D721Med (cell line): ENCODE data around the gene PDK1.
"Not testable (repeated sequence)": the region's sequence is repeated elsewhere in the genome, so short reads cannot be mapped to it uniquely, and the experiment has no call there.

Source experiments
- DNase-seq: peaks from one replicate; pipeline ENCODE4 v3.0.0; 2011; ENCODE audit warnings: low spot score; ENCODE audit not compliant: insufficient read length
- FAIRE-seq: peaks from 2 replicates; lab custom pipeline; 2011; peaks lifted over from hg19 to GRCh38; lab: Jason Lieb, UNC
- TF ChIP-seq, protein P1 (sequence below): IDR thresholded peaks from 2 replicates; pipeline ENCODE4 v1.5.1; 2012; ENCODE audit warnings: mild to moderate bottlenecking, control low read depth; ENCODE audit not compliant: insufficient read depth; ENCODE audit errors: missing control alignments

The PDK1 gene

GRCh38 chr2:172516299-172516698 is 39.6 kb upstream of the PDK1 start:
- no peak for FAIRE-seq
- TF ChIP-seq, protein P1, sequence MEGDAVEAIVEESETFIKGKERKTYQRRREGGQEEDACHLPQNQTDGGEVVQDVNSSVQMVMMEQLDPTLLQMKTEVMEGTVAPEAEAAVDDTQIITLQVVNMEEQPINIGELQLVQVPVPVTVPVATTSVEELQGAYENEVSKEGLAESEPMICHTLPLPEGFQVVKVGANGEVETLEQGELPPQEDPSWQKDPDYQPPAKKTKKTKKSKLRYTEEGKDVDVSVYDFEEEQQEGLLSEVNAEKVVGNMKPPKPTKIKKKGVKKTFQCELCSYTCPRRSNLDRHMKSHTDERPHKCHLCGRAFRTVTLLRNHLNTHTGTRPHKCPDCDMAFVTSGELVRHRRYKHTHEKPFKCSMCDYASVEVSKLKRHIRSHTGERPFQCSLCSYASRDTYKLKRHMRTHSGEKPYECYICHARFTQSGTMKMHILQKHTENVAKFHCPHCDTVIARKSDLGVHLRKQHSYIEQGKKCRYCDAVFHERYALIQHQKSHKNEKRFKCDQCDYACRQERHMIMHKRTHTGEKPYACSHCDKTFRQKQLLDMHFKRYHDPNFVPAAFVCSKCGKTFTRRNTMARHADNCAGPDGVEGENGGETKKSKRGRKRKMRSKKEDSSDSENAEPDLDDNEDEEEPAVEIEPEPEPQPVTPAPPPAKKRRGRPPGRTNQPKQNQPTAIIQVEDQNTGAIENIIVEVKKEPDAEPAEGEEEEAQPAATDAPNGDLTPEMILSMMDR = no peak
- DNase-seq = no peak

DNA sequence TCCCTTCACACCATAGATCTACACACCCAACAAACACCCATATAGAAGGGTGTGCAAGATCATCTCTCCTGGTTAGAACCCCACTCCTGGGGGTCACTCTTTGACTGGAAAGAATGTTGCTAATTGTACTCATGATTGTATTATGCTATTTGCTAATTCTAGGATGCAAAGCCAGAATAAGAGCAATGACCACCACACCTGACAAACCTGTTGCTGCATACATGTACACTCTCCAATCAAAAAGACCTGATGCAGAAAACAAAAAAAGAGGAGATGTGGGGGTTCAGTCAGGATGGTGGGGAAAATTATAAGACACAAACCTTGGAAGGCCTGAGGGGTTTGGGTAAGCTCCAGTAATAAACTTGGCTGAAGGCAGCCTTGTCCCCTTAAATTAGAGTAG is 36.9 kb upstream of the PDK1 start:
- DNase-seq = no peak
- TF ChIP-seq, protein P1 = no peak
- no peak for FAIRE-seq

DNA sequence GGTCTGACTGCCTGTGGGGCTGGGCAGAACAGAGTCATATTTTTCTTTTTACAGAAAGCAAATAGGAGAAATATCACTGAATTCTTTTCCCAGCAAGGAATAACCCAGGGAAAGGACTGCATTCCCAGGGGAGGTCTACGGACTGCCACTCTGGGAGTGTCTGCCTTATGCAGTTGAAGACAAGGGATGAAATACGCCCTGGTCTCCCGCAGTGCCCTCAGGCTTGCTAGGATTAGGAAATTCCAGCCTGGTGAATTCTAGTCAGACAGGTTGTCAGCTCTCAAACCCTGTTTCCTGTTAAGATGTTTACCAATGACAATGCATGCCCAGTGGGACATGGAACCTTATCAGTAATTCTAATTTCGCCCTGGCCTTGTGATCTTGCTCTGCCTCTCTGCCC is 30.3 kb upstream of the PDK1 start:
- DNase-seq = no peak
- FAIRE-seq = no peak
- TF ChIP-seq, protein P1 = no peak

GRCh38 chr2:172531309-172531708 is 24.6 kb upstream of the PDK1 start:
- DNase-seq (no peak), FAIRE-seq (no peak)
- TF ChIP-seq, protein P1 = no peak

DNA sequence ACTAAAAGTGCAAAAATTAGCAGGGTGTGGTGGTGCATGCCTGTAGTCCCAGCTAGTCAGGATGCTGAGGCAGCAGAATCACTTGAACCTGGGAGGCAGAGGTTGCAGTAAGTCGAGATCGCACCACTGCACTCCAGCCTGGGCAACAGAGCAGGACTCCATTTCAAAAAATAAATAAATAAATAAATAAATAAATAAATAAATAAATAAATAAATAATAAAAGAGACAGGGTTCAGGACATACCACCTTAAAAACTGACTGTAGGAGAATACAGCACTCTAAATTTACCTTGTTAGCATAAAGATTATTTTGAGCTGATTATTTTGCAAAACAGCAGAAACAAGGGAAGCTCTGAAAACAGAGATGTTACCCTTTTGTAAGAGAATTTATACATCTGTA is 23.4 kb upstream of the PDK1 start:
- not testable (repeated sequence) for DNase-seq, FAIRE-seq

- no peak for FAIRE-seq
- DNase-seq = no peak
- TF ChIP-seq, protein P1 = no peak
Observed at GRCh38 chr2:172533687-172534086, 22.2 kb upstream of the PDK1 start.

DNA sequence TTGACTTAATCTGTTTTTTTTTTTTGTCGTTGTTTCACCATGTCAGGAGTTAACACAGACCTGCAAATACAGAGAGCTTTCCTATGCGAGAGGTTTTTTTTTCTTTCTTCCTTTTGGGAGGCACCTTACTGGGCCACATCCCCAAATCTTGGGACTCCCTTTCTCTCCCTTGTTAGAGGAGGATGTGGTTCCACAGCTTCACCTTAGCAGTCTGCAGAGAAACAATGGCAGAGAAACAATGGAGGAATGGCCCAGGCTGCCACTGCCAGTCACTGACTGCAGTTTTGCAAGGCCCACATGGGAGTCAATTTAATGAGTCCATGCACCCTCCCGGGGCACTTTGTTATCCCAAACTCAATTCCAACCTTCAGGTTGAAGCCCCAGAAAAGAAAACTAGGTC is 20.8 kb upstream of the PDK1 start:
- DNase-seq (no peak), FAIRE-seq (no peak)
- TF ChIP-seq, protein P1 = no peak

- DNase-seq, FAIRE-seq: not testable (repeated sequence)
Observed at GRCh38 chr2:172537851-172538250, 18.0 kb upstream of the PDK1 start.
